ENCODE results near the gene SH3BP5. TPM values are rescaled to one million over a fixed set of nuclear protein-coding genes. Genes with fewer than 3 reads are reported as not detected.
A peak's percentile ranks its signal among the peaks of the same experiment; 100 is the strongest.

SH3BP5 gene
- total RNA-seq, 1 experiment from 2014 or later = 13.9 TPM

- peak overlapping the region; percentile 59; the same call in 1 of the 2 replicates for H3K27ac ChIP-seq (ENCODE audit: low read depth, low read length)
- H3K79me2 ChIP-seq (ENCODE audit: insufficient read depth, low read length) = no peaks in the 10 kb centered on the region
- no peaks in the 10 kb centered on the region for H4K20me1 ChIP-seq (ENCODE audit: insufficient read depth)
- no TSS peak for BruUV-seq (replicated peaks)
- no peaks in the 10 kb centered on the region for H3K27me3 ChIP-seq (ENCODE audit: insufficient read depth, low read length)
- peak overlapping the region; percentile 94 for H3K4me2 ChIP-seq (ENCODE audit: low read length)
- H3K9me2 ChIP-seq (ENCODE audit: insufficient read depth) = no peaks in the 10 kb centered on the region
- CTCF ChIA-PET = interaction anchor here (0.8 to 2.1 kb wide), 4 partner anchors 8 to 64 kb away, joined by 3 to 17 read pairs (median 6); no protein-coding TSS in a partner anchor
- RAD21 ChIA-PET (ENCODE audit: low non-redundant PET in 1 of 2, low total read pairs in 2 of 2, uncharacterized antibody in 2 of 2, unreplicated experiment in 2 of 2) = interaction anchor here (0.5 to 0.9 kb wide), 4 partner anchors 61 to 64 kb away, joined by 3 to 6 read pairs (median 4); no protein-coding TSS in a partner anchor
- ATAC-seq (peak; percentile 57), DNase-seq (ENCODE audit: low read depth, low spot score) (no peak)
- H3K36me3 ChIP-seq (ENCODE audit: control insufficient read depth in 1 of 2, insufficient read depth in 2 of 2, low read length in 2 of 2) = no peaks in the 10 kb centered on the region; a peak in 1 of 4 replicates
- no peak overlapping the region for H2AFZ ChIP-seq (ENCODE audit: low read depth, low read length, poor library complexity, severe bottlenecking)
- peak overlapping the region; percentile 77 for H3K9ac ChIP-seq (ENCODE audit: low read length)
- peaks cover 8 to 33% of the 10 kb centered on the region in 2 experiments for H3K4me1 ChIP-seq (ENCODE audit: control insufficient read depth in 1 of 2, insufficient read depth in 2 of 2, low read length in 2 of 2)
- no peaks in the 10 kb centered on the region for H3K9me3 ChIP-seq (ENCODE audit: control insufficient read depth in 1 of 2, insufficient read depth in 1 of 2, low read depth in 1 of 2, low read length in 2 of 2)
- POLR2A ChIA-PET = interaction anchor here (1.1 kb wide), 1 partner anchor 62 kb away, joined by 3 read pairs; no protein-coding TSS in a partner anchor
- H3K4me3 ChIP-seq (replicated peaks in 1 of 2; ENCODE audit: low read depth in 1 of 2, low read length in 2 of 2) = peak overlapping the region; percentile 89 to 92
- no peak for TF ChIP-seq ZNF274 (IDR thresholded peaks at IDR 0.05; ENCODE audit: low read depth, low read length)
- peak; percentile 86 for TF ChIP-seq EGR1 (IDR thresholded peaks at IDR 0.05; ENCODE audit: low read depth)
- TF ChIP-seq SIN3A (IDR thresholded peaks at IDR 0.05; ENCODE audit: low read depth) = peak; percentile 76; the same call in 1 of the 2 replicates
- TF ChIP-seq JUND (IDR thresholded peaks at IDR 0.05) = no peak
- no peak for TF ChIP-seq EZH2 (IDR thresholded peaks at IDR 0.05)
- no peak for TF ChIP-seq POLR2A (IDR thresholded peaks at IDR 0.05; ENCODE audit: borderline replicate concordance, extremely low read depth, insufficient read depth, insufficient read length)
- TF ChIP-seq, protein P1, sequence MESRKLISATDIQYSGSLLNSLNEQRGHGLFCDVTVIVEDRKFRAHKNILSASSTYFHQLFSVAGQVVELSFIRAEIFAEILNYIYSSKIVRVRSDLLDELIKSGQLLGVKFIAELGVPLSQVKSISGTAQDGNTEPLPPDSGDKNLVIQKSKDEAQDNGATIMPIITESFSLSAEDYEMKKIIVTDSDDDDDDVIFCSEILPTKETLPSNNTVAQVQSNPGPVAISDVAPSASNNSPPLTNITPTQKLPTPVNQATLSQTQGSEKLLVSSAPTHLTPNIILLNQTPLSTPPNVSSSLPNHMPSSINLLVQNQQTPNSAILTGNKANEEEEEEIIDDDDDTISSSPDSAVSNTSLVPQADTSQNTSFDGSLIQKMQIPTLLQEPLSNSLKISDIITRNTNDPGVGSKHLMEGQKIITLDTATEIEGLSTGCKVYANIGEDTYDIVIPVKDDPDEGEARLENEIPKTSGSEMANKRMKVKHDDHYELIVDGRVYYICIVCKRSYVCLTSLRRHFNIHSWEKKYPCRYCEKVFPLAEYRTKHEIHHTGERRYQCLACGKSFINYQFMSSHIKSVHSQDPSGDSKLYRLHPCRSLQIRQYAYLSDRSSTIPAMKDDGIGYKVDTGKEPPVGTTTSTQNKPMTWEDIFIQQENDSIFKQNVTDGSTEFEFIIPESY (IDR thresholded peaks at IDR 0.05; ENCODE audit: extremely low read depth, insufficient replicate concordance, low read length) = no peak
- peak; percentile 53 for TF ChIP-seq MAX (IDR thresholded peaks at IDR 0.05)
- intact Hi-C loops (cut with micrococcal nuclease) = loop anchor here (2.0 kb wide), 1 partner anchor 63 kb away; no protein-coding TSS in a partner anchor
Measured at GRCh38 chr3:15331606-15332404, 581 bp downstream of the SH3BP5 start.
